Activated naive CD8-positive, alpha-beta T cell treated with anti-CD3 and anti-CD28 coated beads, Interleukin-2, amount 10 ng/mL, durations not matched to agents 7 days and 5 days (primary cell): Measurements from ENCODE around the gene IMPDH1. TPM values are rescaled to one million over a fixed set of nuclear protein-coding genes. Genes with fewer than 3 reads are reported as not detected.
"Not testable (repeated sequence)": the region's sequence is repeated elsewhere in the genome, so short reads cannot be mapped to it uniquely, and the experiment has no call there.

Experiments used
- ATAC-seq: fragments of 150-1000 bp; cut with Tn5 transposase; one replicate; pipeline ENCODE4 v1.10.0; 2021; ENCODE audit warnings: low read depth, moderate library complexity
- POLR2A ChIA-PET: fragments of 350-600 bp; sonication (Branson Sonifier 250); formaldehyde crosslinking; loops from one replicate; lab custom pipeline; 2021; ENCODE audit warnings: antibody characterized with exemption; lab: Charles Lee
- DNase-seq: peaks from one replicate; pipeline ENCODE4 v3.0.0; 2021
- H3K27ac Mint-ChIP-seq: one replicate; pipeline ENCODE4 v1.8.0; 2022; ENCODE audit warnings: mild to moderate bottlenecking, mixed read lengths
- H3K27me3 Mint-ChIP-seq: one replicate; pipeline ENCODE4 v1.8.0; 2022; ENCODE audit warnings: mild to moderate bottlenecking, moderate library complexity, mixed read lengths
- H3K36me3 Mint-ChIP-seq: one replicate; pipeline ENCODE4 v1.8.0; 2021; ENCODE audit warnings: mild to moderate bottlenecking, mixed read lengths
- H3K4me1 Mint-ChIP-seq: one replicate; pipeline ENCODE4 v1.8.0; 2021; ENCODE audit warnings: mixed read lengths
- H3K4me3 Mint-ChIP-seq: one replicate; pipeline ENCODE4 v1.8.0; 2022; ENCODE audit warnings: mild to moderate bottlenecking, moderate library complexity, mixed read lengths
- H3K9me3 Mint-ChIP-seq: one replicate; pipeline ENCODE4 v1.8.0; 2021; ENCODE audit warnings: mixed read lengths
- total RNA-seq, 2 experiments: library from RNA; stranded (reverse); gene quantifications; one replicate each; pipeline ENCODE4 v1.2.3, GENCODE V29; 2021

IMPDH1 gene
- total RNA-seq: 10 to 100 TPM; 59.0 to 64.4 TPM

- peak within 1 kb of the TSS; percentile 75 for H3K27ac Mint-ChIP-seq
- peak; percentile 90 for ATAC-seq
- peaks cover 26% of the 10 kb centered on the region for H3K4me1 Mint-ChIP-seq
- H3K9me3 Mint-ChIP-seq: peaks cover 2% of the 10 kb centered on the region
- H3K27me3 Mint-ChIP-seq: peaks cover 29% of the 10 kb centered on the region
- peak; percentile 96 for DNase-seq
- POLR2A ChIA-PET: interaction anchor here (0.9 to 1.8 kb wide), 2 partner anchors 15 to 21 kb away, joined by 3 to 6 read pairs; no protein-coding TSS in a partner anchor
- peaks cover 2% of the 10 kb centered on the region for H3K36me3 Mint-ChIP-seq
- peak within 1 kb of the TSS; percentile 91 for H3K4me3 Mint-ChIP-seq
Measured at GRCh38 chr7:128409596-128410450, at the start of gene IMPDH1. TSS of gene IMPDH1 (minus strand) at chr7:128409982. CDS start at chr7:128409901, 81 bp downstream.

- POLR2A ChIA-PET: interaction anchor here (1.0 to 1.4 kb wide), 2 partner anchors 29 to 32 kb away, joined by 3 to 5 read pairs; no protein-coding TSS in a partner anchor
Measured at GRCh38 chr7:128459394-128459878, 49.7 kb upstream of the IMPDH1 start.

GRCh38 chr7:128458956-128459355 lies 49.2 kb upstream of the IMPDH1 start:
- DNase-seq: no peak
- H3K4me1 Mint-ChIP-seq: peaks cover 33% of the 10 kb centered on the region
- ATAC-seq: peak; percentile 8
- POLR2A ChIA-PET: interaction anchor here (1.4 kb wide), 1 partner anchor 32 kb away, joined by 5 read pairs; no protein-coding TSS in a partner anchor
- H3K9me3 Mint-ChIP-seq: no peaks in the 10 kb centered on the region
- H3K36me3 Mint-ChIP-seq: peaks cover 26% of the 10 kb centered on the region
- H3K27ac Mint-ChIP-seq: peak overlapping the region; percentile 86
- H3K4me3 Mint-ChIP-seq: peak overlapping the region; percentile 96
- no peaks in the 10 kb centered on the region for H3K27me3 Mint-ChIP-seq

More at GRCh38 chr7:128459394-128459878, 49.7 kb upstream of the IMPDH1 start:
- no peaks in the 10 kb centered on the region for H3K27me3 Mint-ChIP-seq
- H3K9me3 Mint-ChIP-seq: no peaks in the 10 kb centered on the region
- peaks cover 28% of the 10 kb centered on the region for H3K36me3 Mint-ChIP-seq
- H3K4me3 Mint-ChIP-seq: peak overlapping the region; percentile 96
- ATAC-seq (peak; percentile 42), DNase-seq (peak; percentile 52)
- peaks cover 33% of the 10 kb centered on the region for H3K4me1 Mint-ChIP-seq
- H3K27ac Mint-ChIP-seq: peak overlapping the region; percentile 83

GRCh38 chr7:128457385-128457784 lies 47.6 kb upstream of the IMPDH1 start:
- POLR2A ChIA-PET, H3K9me3 Mint-ChIP-seq, DNase-seq, H3K27me3 Mint-ChIP-seq, ATAC-seq: not testable (repeated sequence)
- Mint-ChIP-seq H3K4me3 (peak overlapping the region; percentile 96), H3K27ac (peak overlapping the region; percentile 56), H3K4me1 (peaks cover 35% of the 10 kb centered on the region), H3K36me3 (peaks cover 25% of the 10 kb centered on the region)

GRCh38 chr7:128456255-128456725 lies 46.5 kb upstream of the IMPDH1 start:
- ATAC-seq: no peak
- H3K9me3 Mint-ChIP-seq: no peaks in the 10 kb centered on the region
- H3K4me1 Mint-ChIP-seq: peaks cover 35% of the 10 kb centered on the region
- H3K36me3 Mint-ChIP-seq: peaks cover 25% of the 10 kb centered on the region
- DNase-seq: no peak
- POLR2A ChIA-PET: interaction anchor here (0.6 to 1.5 kb wide), 3 partner anchors 21 to 112 kb away, joined by 3 to 5 read pairs (median 4); partner anchors contain the start of gene RBM28
- peak overlapping the region; percentile 97 for H3K27ac Mint-ChIP-seq
- peaks cover 3% of the 10 kb centered on the region for H3K27me3 Mint-ChIP-seq
- H3K4me3 Mint-ChIP-seq: peak overlapping the region; percentile 96

- H3K4me3 Mint-ChIP-seq: peak within 1 kb of the TSS; percentile 96
Measured at GRCh38 chr7:128455543-128456254, 45.9 kb upstream of the IMPDH1 start, which contains the start of gene HILPDA. TSS of gene HILPDA (plus strand) at chr7:128455878. CDS start at chr7:128457269, 1,391 bp downstream.

GRCh38 chr7:128454808-128455542 lies 45.2 kb upstream of the IMPDH1 start:
- POLR2A ChIA-PET: interaction anchor here (1.0 to 1.5 kb wide), 4 partner anchors 20 to 111 kb away, joined by 3 to 5 read pairs (median 4); partner anchors contain the start of gene RBM28
- Mint-ChIP-seq H3K4me1 (peaks cover 33% of the 10 kb centered on the region), H3K4me3 (peak overlapping the region; percentile 96), H3K27ac (peak overlapping the region; percentile 97), H3K36me3 (peaks cover 25% of the 10 kb centered on the region), H3K9me3 (no peaks in the 10 kb centered on the region), H3K27me3 (peaks cover 3% of the 10 kb centered on the region)
- ATAC-seq: no peak
- no peak for DNase-seq

More at GRCh38 chr7:128455543-128456254, 45.9 kb upstream of the IMPDH1 start, which contains the start of gene HILPDA:
- H3K9me3 Mint-ChIP-seq: no peaks in the 10 kb centered on the region
- peaks cover 3% of the 10 kb centered on the region for H3K27me3 Mint-ChIP-seq
- peaks cover 25% of the 10 kb centered on the region for H3K36me3 Mint-ChIP-seq
- peak; percentile 91 for ATAC-seq
- DNase-seq: peak; percentile 97
- peak within 1 kb of the TSS; percentile 97 for H3K27ac Mint-ChIP-seq
- POLR2A ChIA-PET: interaction anchor here (0.6 to 1.5 kb wide), 5 partner anchors 20 to 112 kb away, joined by 3 to 5 read pairs (median 4); partner anchors contain the start of gene RBM28
- peaks cover 35% of the 10 kb centered on the region for H3K4me1 Mint-ChIP-seq

- H3K36me3 Mint-ChIP-seq: peaks cover 17% of the 10 kb centered on the region
- H3K4me3 Mint-ChIP-seq: no peak overlapping the region
- no peak for ATAC-seq
- H3K4me1 Mint-ChIP-seq: peaks cover 25% of the 10 kb centered on the region
- POLR2A ChIA-PET: no interaction called here
- peaks cover 3% of the 10 kb centered on the region for H3K27me3 Mint-ChIP-seq
- no peak overlapping the region for H3K27ac Mint-ChIP-seq
- no peaks in the 10 kb centered on the region for H3K9me3 Mint-ChIP-seq
- no peak for DNase-seq
Measured at GRCh38 chr7:128453836-128454804, 44.3 kb upstream of the IMPDH1 start.

- ATAC-seq (no peak), DNase-seq (no peak)
- Mint-ChIP-seq H3K27me3 (peaks cover 3% of the 10 kb centered on the region), H3K4me3 (no peak overlapping the region), H3K4me1 (peaks cover 13% of the 10 kb centered on the region), H3K36me3 (peaks cover 5% of the 10 kb centered on the region), H3K9me3 (no peaks in the 10 kb centered on the region), H3K27ac (peak overlapping the region; percentile 19)
- POLR2A ChIA-PET: interaction anchor here (1.3 kb wide), 1 partner anchor 12 kb away, joined by 3 read pairs; no protein-coding TSS in a partner anchor
Measured at GRCh38 chr7:128452552-128452951, 42.8 kb upstream of the IMPDH1 start.

- POLR2A ChIA-PET: no interaction called here
- no peak overlapping the region for H3K27ac Mint-ChIP-seq
- H3K27me3 Mint-ChIP-seq: peaks cover 4% of the 10 kb centered on the region
- DNase-seq (no peak), ATAC-seq (no peak)
- no peaks in the 10 kb centered on the region for H3K36me3 Mint-ChIP-seq
- no peak overlapping the region for H3K4me3 Mint-ChIP-seq
- no peaks in the 10 kb centered on the region for H3K9me3 Mint-ChIP-seq
- H3K4me1 Mint-ChIP-seq: peaks cover 8% of the 10 kb centered on the region
Measured at GRCh38 chr7:128450913-128451312, 41.1 kb upstream of the IMPDH1 start.

GRCh38 chr7:128450409-128450808 lies 40.6 kb upstream of the IMPDH1 start:
- H3K36me3 Mint-ChIP-seq: no peaks in the 10 kb centered on the region
- no peaks in the 10 kb centered on the region for H3K9me3 Mint-ChIP-seq
- H3K4me1 Mint-ChIP-seq: peaks cover 6% of the 10 kb centered on the region
- POLR2A ChIA-PET: no interaction called here
- no peak for ATAC-seq
- DNase-seq: no peak
- H3K27me3 Mint-ChIP-seq: peaks cover 5% of the 10 kb centered on the region
- H3K27ac Mint-ChIP-seq: no peak overlapping the region
- H3K4me3 Mint-ChIP-seq: no peak overlapping the region
